Panc1 (cell line): ENCODE measurements around the gene CAV3. TPM values are rescaled to one million over a fixed set of nuclear protein-coding genes. Genes with fewer than 3 reads are reported as not detected.

Experiments
- ATAC-seq: fragments of 200-7000 bp; cut with Tn5 transposase; 2 replicates; pipeline ENCODE4 v1.9.1; 2020; ENCODE audit warnings: mild to moderate bottlenecking, moderate library complexity
- BruUV-seq: library from RNA; stranded (reverse); fragments of 400-500 nt; replicated peaks from 2 replicates; lab custom pipeline; 2021; lab: Mats Ljungman, UMichigan
- CTCF ChIA-PET: fragments of 300-600 bp; sonication (Branson Sonifier 250); formaldehyde crosslinking; loops from one replicate; lab custom pipeline; 2022; ENCODE audit warnings: antibody characterized with exemption; lab: Charles Lee
- POLR2A ChIA-PET: fragments of 300-600 bp; sonication (Branson Sonifier 250); formaldehyde crosslinking; loops from one replicate; lab custom pipeline; 2022; ENCODE audit warnings: antibody characterized with exemption; lab: Charles Lee
- DNase-seq: peaks from one replicate; pipeline ENCODE4 v3.0.0-alpha.2; 2010; ENCODE audit warnings: low read depth, low spot score
- H3K27ac ChIP-seq: 2 replicates; pipeline ENCODE4 v1.5.1; 2011; ENCODE audit warnings: mild to moderate bottlenecking, low read length, inconsistent platforms
- H3K27me3 ChIP-seq: fragments of 200-500 bp; sonication (Bioruptor generic); 2 replicates; pipeline ENCODE4 v1.6.0; 2014; ENCODE audit warnings: low read length, inconsistent platforms; ENCODE audit not compliant: control insufficient read depth, insufficient read depth
- H3K36me3 ChIP-seq: fragments of 200-500 bp; sonication (Bioruptor generic); 2 replicates; pipeline ENCODE4 v1.5.1; 2014; ENCODE audit warnings: inconsistent platforms, mild to moderate bottlenecking, low read length, moderate library complexity; ENCODE audit not compliant: control insufficient read depth, insufficient read depth
- H3K4me1 ChIP-seq: 2 replicates; pipeline ENCODE4 v1.5.1; 2011; ENCODE audit warnings: inconsistent platforms, mild to moderate bottlenecking, low read length, moderate library complexity; ENCODE audit not compliant: control insufficient read depth, insufficient read depth
- H3K4me3 ChIP-seq, 2 experiments: 2 replicates each; pipeline ENCODE4 v1.5.1; 2011 to 2012; ENCODE audit warnings: low read depth in 2 of 2, low read length in 2 of 2, mild to moderate bottlenecking in 2 of 2, inconsistent platforms in 1 of 2, moderate library complexity in 1 of 2
- H3K9me3 ChIP-seq: fragments of 200-500 bp; sonication (Bioruptor generic); 2 replicates; pipeline ENCODE4 v1.5.1; 2014; ENCODE audit warnings: low read depth, mild to moderate bottlenecking, inconsistent platforms, low read length, moderate library complexity; ENCODE audit not compliant: control insufficient read depth, insufficient read depth
- CTCF ChIP-seq: fragments of 450-650 bp; IDR thresholded peaks from 2 replicates; pipeline ENCODE4 v1.5.1; 2017; ENCODE audit warnings: mild to moderate bottlenecking
- SIN3A ChIP-seq: IDR thresholded peaks from 2 replicates; pipeline ENCODE4 v1.6.1; 2012; ENCODE audit warnings: low read depth, mild to moderate bottlenecking, low read length, moderate library complexity, borderline replicate concordance; ENCODE audit not compliant: insufficient read depth
- in situ Hi-C: cut with HindIII; loops from 2 replicates; pipeline ENCODE4 v1.10.0; 2016; ENCODE audit warnings: low sequenced_read_pairs, low pct_unique_long_range_greater_than_20kb
- intact Hi-C: fragments of 100-400 bp; cut with micrococcal nuclease; formaldehyde crosslinking; loops from one replicate; pipeline ENCODE4 v1.10.0; 2022; ENCODE audit not compliant: unreplicated experiment
- total RNA-seq: library from RNA; stranded (reverse); gene quantifications from one replicate; pipeline ENCODE4 v1.2.1, GENCODE V29; 2021; ENCODE audit not compliant: unreplicated experiment
- TF ChIP-seq, protein P1 (sequence below), 2 experiments: IDR thresholded peaks; 2 replicates each; pipeline ENCODE4 v1.6.1; 2011 to 2012; ENCODE audit warnings: low read depth in 2 of 2, control low read depth in 1 of 2, low read length in 1 of 2, mild to moderate bottlenecking in 1 of 2, moderate library complexity in 1 of 2; ENCODE audit not compliant: insufficient read depth in 1 of 2

Gene CAV3
- total RNA-seq, 1 experiment from 2014 or later: not detected

- POLR2A ChIA-PET: no interaction called here
These were observed 22.1 kb downstream of the CAV3 start for GRCh38 chr3:8755564-8756237.

DNA sequence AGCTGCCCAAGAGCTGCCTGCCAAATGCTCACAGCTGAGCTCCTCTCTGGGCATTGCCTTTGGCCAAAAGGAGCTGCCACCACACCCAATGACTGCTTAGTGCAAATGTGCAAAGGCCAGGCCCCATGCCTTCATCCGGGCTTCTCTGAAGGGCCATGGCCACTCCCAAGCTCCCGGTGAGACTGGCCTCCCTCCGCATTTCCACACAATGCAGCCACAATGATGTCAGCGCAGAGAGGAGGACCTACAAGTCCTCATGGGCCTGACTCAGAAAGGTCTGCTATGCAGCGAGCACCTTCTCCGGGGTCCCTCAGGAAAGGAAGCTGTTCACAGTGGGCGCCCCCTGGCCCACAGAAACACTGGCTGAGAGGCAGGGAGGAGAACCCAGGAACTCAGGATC lies 23.1 kb downstream of the CAV3 start:
- ChIA-PET CTCF (interaction anchor here (1.6 kb wide), 1 partner anchor 9 kb away, joined by 4 read pairs; no protein-coding TSS in a partner anchor), POLR2A (no interaction called here)
- DNase-seq: no peak
- ATAC-seq: no peak
- H3K27me3 ChIP-seq: no peaks in the 10 kb centered on the region
- intact Hi-C loops (no loop called here), in situ Hi-C loops (no loop called here)
- no TSS peak for BruUV-seq
- no peak overlapping the region for H3K4me3 ChIP-seq
- no peaks in the 10 kb centered on the region for H3K4me1 ChIP-seq
- TF ChIP-seq CTCF (no peak), SIN3A (no peak)
- no peaks in the 10 kb centered on the region for H3K36me3 ChIP-seq
- H3K27ac ChIP-seq: no peak overlapping the region
- no peaks in the 10 kb centered on the region for H3K9me3 ChIP-seq

More at GRCh38 chr3:8755564-8756237, 22.1 kb downstream of the CAV3 start:
- no peaks in the 10 kb centered on the region for H3K36me3 ChIP-seq
- no peak overlapping the region for H3K27ac ChIP-seq
- peak; percentile 57 for TF ChIP-seq CTCF
- TF ChIP-seq, protein P1, sequence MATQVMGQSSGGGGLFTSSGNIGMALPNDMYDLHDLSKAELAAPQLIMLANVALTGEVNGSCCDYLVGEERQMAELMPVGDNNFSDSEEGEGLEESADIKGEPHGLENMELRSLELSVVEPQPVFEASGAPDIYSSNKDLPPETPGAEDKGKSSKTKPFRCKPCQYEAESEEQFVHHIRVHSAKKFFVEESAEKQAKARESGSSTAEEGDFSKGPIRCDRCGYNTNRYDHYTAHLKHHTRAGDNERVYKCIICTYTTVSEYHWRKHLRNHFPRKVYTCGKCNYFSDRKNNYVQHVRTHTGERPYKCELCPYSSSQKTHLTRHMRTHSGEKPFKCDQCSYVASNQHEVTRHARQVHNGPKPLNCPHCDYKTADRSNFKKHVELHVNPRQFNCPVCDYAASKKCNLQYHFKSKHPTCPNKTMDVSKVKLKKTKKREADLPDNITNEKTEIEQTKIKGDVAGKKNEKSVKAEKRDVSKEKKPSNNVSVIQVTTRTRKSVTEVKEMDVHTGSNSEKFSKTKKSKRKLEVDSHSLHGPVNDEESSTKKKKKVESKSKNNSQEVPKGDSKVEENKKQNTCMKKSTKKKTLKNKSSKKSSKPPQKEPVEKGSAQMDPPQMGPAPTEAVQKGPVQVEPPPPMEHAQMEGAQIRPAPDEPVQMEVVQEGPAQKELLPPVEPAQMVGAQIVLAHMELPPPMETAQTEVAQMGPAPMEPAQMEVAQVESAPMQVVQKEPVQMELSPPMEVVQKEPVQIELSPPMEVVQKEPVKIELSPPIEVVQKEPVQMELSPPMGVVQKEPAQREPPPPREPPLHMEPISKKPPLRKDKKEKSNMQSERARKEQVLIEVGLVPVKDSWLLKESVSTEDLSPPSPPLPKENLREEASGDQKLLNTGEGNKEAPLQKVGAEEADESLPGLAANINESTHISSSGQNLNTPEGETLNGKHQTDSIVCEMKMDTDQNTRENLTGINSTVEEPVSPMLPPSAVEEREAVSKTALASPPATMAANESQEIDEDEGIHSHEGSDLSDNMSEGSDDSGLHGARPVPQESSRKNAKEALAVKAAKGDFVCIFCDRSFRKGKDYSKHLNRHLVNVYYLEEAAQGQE (IDR thresholded peaks at IDR 0.05; ENCODE audit: insufficient read depth in 1 of 2, low read depth in 2 of 2, low read length in 1 of 2): no peak
- BruUV-seq: no TSS peak
- no peaks in the 10 kb centered on the region for H3K4me1 ChIP-seq
- in situ Hi-C loops: no loop called here
- CTCF ChIA-PET: interaction anchor here (1.6 kb wide), 1 partner anchor 10 kb away, joined by 4 read pairs; no protein-coding TSS in a partner anchor
- no peaks in the 10 kb centered on the region for H3K9me3 ChIP-seq
- intact Hi-C loops: no loop called here
- peak; percentile 56; the same call in 1 of the 2 replicates for ATAC-seq
- DNase-seq: no peak
- H3K4me3 ChIP-seq: no peak overlapping the region
- no peaks in the 10 kb centered on the region for H3K27me3 ChIP-seq
